Fibroblast of villous mesenchyme (primary cell): Measurements from ENCODE around the gene SULT1B1. TPM values are rescaled to one million over a fixed set of nuclear protein-coding genes. Genes with fewer than 3 reads are reported as not detected.
"Not testable (repeated sequence)": the region's sequence is repeated elsewhere in the genome, so short reads cannot be mapped to it uniquely, and the experiment has no call there.

Source experiments
- DNase-seq: peaks from one replicate; pipeline ENCODE4 v3.0.0-alpha.2; 2010; ENCODE audit warnings: low read depth
- H3K4me3 ChIP-seq: 2 replicates; pipeline ENCODE4 v1.5.1; 2011; ENCODE audit warnings: low read depth, mild to moderate bottlenecking, low read length
- CTCF ChIP-seq: IDR thresholded peaks from 2 replicates; pipeline ENCODE4 v1.5.1; 2012; ENCODE audit warnings: low read depth, mild to moderate bottlenecking, low read length; ENCODE audit not compliant: insufficient read depth
- total RNA-seq: library from RNA; depleted of rRNA; stranded (reverse); fragments of >200 nt; gene quantifications from 2 replicates; pipeline ENCODE4 v1.2.3, GENCODE V29; 2012

The SULT1B1 gene
- total RNA-seq, 1 donor: under 0.01 TPM

DNA sequence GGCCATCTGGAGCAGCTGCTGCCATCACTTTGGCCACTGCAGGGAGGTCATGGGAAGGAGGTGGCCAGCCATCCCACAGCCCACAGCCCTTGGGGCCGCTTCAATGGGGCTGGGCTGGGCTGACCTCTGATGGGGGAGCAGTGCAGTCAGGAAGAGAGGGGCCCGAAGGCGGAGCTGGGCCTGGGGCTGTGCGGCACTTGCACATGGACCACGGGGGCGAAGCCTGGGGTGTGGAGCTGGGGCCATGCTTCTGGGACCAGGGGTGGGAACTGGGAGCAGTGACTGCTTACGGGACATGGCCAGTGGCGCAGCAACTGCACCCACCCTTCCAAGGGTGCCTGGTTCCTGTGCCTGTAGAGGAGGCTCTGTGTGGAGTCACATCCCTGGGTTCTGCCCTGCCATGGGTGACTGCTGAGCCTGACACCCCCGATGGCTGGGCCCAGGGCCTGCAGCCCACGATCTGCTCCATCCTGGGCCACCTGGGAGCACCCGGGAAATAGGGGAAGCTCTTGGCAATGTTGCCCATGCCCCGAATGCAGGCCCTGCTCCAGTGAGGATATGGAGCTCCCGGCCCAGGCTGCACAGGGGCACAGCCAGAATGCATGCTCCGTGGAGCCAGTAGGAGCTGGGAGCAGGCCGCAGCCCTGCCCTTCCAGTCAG lies 22.4 kb upstream of the SULT1B1 start:
- no peak overlapping the region for H3K4me3 ChIP-seq
- no peak for DNase-seq
- TF ChIP-seq CTCF: no peak

DNA sequence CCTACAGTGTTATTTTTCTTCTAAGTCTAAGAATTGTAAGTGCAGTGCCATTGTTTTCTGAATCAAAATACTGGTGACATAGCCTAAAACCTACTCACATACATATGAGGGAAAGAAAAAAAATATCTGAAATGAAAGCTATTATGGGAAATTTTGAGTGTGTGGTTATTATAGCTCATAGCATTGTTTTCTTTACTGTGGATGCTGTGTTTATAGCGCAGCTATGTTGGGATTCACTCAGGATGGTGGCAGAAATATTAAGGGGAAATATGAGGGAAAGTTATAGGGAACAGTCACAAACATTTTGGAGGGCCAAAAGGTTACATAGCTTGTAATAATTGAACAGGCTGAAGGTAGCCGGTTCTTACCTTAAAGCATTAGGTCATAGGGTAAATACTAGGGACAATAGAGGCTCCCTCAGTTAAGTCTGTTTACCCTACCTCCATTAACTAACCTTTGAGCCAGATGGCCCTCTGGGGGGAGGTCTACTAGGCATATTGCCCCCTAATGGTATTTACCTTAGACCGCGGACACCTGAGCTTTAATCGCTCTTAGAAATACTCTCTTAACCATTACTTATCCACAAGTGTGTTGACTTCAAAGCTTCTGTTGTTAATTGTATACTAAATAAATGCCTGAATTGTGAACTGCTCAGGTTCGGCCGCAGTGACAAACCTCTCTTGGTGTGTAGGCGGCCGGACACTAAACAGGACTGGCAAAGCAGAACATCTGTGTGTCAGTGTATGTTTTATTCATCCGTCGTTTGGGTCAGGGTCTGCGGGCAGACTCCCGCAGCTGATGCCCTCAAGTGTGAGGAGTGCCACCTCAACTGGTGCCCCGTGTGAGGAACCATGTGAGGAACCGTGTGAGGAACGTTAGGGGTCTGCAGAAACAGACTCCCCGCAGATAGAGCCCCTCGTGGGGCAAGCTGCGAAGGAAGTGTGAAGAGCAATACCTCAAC lies 21.3 kb upstream of the SULT1B1 start:
- no peak for TF ChIP-seq CTCF
- DNase-seq: no peak
- H3K4me3 ChIP-seq: no peak overlapping the region

DNA sequence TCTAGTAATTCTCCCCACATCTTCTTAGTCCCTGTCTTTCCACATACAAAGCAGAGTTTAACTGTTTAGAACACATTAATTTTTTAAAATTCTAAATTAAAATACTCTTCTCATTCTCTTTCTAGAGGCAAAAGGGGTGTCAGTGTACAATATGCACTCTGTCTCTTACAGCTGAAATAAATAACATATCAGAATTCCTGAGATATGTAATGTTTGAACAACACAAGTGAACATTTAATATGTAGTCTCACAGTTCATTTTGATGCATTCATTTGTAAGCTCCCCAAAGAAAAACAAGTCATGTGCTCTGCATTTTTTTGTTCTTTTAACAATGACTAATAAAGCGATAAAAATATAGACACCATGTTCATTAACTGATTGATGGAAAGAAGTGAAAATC lies 19.7 kb upstream of the SULT1B1 start:
- TF ChIP-seq CTCF: no peak
- no peak overlapping the region for H3K4me3 ChIP-seq
- DNase-seq: no peak

- H3K4me3 ChIP-seq: no peak overlapping the region
- TF ChIP-seq CTCF: no peak
- DNase-seq: no peak
These were observed 16.3 kb upstream of the SULT1B1 start for GRCh38 chr4:69776696-69777095.

DNA sequence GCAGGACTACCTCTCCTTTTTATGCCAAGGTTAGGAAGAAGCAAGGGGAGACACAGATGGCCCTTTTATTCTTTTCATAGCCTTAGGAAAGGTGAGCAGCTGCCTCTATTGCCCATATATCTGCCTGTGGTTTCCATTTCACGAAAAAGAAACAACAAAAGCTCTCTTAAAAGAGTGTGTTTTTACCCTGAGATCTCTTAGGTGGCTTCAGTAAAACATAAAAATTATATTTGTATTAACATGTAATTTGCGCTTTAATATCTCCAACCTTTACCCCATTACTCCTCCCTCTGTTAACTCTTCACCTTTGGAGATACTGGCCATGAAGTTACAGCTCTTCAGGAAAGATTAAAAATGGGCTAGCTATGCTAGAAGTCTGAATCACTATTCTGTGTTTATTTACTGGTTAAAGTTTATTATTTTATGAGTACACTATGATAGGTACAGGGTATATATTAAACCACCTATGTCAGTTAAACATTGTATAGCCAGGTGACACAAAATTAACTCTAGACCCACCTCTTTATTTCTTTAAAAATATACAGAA lies 15.0 kb upstream of the SULT1B1 start:
- H3K4me3 ChIP-seq: no peak overlapping the region
- no peak for TF ChIP-seq CTCF
- no peak for DNase-seq

- DNase-seq: no peak
- TF ChIP-seq CTCF: no peak
- H3K4me3 ChIP-seq: no peak overlapping the region
These were observed 13.1 kb upstream of the SULT1B1 start for GRCh38 chr4:69773484-69773883.

DNA sequence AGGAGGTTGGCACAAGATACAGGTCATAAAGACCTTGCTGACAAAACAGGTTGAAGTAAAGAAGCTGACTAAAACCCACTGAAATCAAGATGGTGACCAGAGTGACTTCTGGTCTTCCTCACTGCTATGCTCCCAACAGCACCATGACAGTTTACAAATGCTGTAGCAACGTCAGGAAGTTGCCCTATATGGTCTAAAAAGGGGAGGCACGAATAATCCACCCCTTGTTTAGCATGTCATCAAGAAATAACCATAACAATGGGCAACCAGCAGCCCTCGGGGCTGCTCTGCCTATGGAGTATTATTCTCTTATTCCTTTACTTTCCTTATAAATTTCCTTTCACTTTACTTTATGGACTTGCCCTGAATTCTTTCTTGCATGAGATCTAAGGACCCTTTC lies 8.1 kb upstream of the SULT1B1 start:
- not testable (repeated sequence) for DNase-seq, H3K4me3 ChIP-seq
